H1 (cell line): ENCODE results near the gene NOVA1. TPM values are rescaled to one million over a fixed set of nuclear protein-coding genes. Genes with fewer than 3 reads are reported as not detected.

Experiments used
- CBX5 ChIP-seq: fragments of 300-800, 300-1000 bp; sonication (generic); IDR thresholded peaks from 2 replicates; pipeline ENCODE4 v1.7.1; 2016; ENCODE audit warnings: antibody characterized with exemption, low read length, low read depth
- CHD1 ChIP-seq: IDR thresholded peaks from 2 replicates; pipeline ENCODE4 v1.6.1; 2012; ENCODE audit warnings: low read depth, low read length, improper control_type of control experiment
- CHD7 ChIP-seq: fragments of 300-600 bp; sonication (generic); IDR thresholded peaks from 2 replicates; pipeline ENCODE4 v1.7.1; 2012; ENCODE audit warnings: low read length, moderate library complexity, mild to moderate bottlenecking, inconsistent platforms; ENCODE audit not compliant: insufficient replicate concordance
- GABPA ChIP-seq: IDR thresholded peaks from 2 replicates; pipeline ENCODE4 v1.6.1; 2011; ENCODE audit warnings: mild to moderate bottlenecking, low read length, moderate library complexity, borderline replicate concordance; ENCODE audit not compliant: insufficient read depth
- JUN ChIP-seq: IDR thresholded peaks from 2 replicates; pipeline ENCODE4 v1.6.1; 2011; ENCODE audit warnings: low read depth, mild to moderate bottlenecking, improper control_type of control experiment, low read length
- JUND ChIP-seq: IDR thresholded peaks from 2 replicates; pipeline ENCODE4 v1.6.1; 2011; ENCODE audit warnings: mild to moderate bottlenecking, improper control_type of control experiment, low read length
- RAD21 ChIP-seq, 2 experiments: IDR thresholded peaks in 1 of 2; conservative IDR thresholded peaks in 1 of 2; 2 replicates each; pipeline ENCODE4 v1.6.1; 2011; ENCODE audit warnings: low read depth in 2 of 2, low read length in 2 of 2, improper control_type of control experiment in 1 of 2, inconsistent platforms in 1 of 2, mild to moderate bottlenecking in 1 of 2, moderate library complexity in 1 of 2
- RNF2 ChIP-seq: fragments of 200-900, 300-1000 bp; sonication (generic); IDR thresholded peaks from 2 replicates; pipeline ENCODE4 v1.7.1; 2016; ENCODE audit warnings: borderline replicate concordance, low read depth, mild to moderate bottlenecking, antibody characterized with exemption, low read length; ENCODE audit not compliant: poor library complexity, severe bottlenecking; ENCODE audit errors: missing control alignments
- RXRA ChIP-seq: IDR thresholded peaks from 2 replicates; pipeline ENCODE4 v1.6.1; 2011; ENCODE audit warnings: low read depth, mild to moderate bottlenecking, low read length, moderate library complexity; ENCODE audit not compliant: insufficient read depth
- TAF1 ChIP-seq: IDR thresholded peaks from 2 replicates; pipeline ENCODE4 v1.6.1; 2011; ENCODE audit warnings: mild to moderate bottlenecking, low read depth, low read length
- TBP ChIP-seq: IDR thresholded peaks from 2 replicates; pipeline ENCODE4 v1.6.1; 2011; ENCODE audit warnings: low read depth, low read length, improper control_type of control experiment
- YY1 ChIP-seq: IDR thresholded peaks from 2 replicates; pipeline ENCODE4 v1.6.1; 2011; ENCODE audit warnings: low read depth, mild to moderate bottlenecking, low read length
- polyA plus RNA-seq, 7 experiments: library from polyadenylated mRNA; depleted of rRNA in 3 of 7; stranded (reverse) in 5 of 7; unstranded in 2 of 7; fragments of >200 nt in 5 of 7; fragments of 200-250 nt in 2 of 7; gene quantifications; 1 replicate in 5 of 7; 2 replicates in 1 of 7; 4 replicates in 1 of 7; pipeline versions ENCODE4 v1.2.1 to v1.2.3, GENCODE V29; 2011 to 2013; ENCODE audit warnings: missing spikeins in 2 of 7, mixed read lengths in 2 of 7
- total RNA-seq: library from RNA; stranded (reverse); fragmentation: NEBNext Ultra II Directional; extraction: Animal tissue kit (Norgen Biotek cat#: 25700); gene quantifications from 2 replicates; pipeline ENCODE4 v1.2.1, GENCODE V29; 2021

The NOVA1 gene
- total and polyA plus RNA-seq, 2 of the 8 experiments (the other 6 are each of a cell fraction or from before 2014, with no cell fraction given) = 6.8 to 12.7 TPM

- TF ChIP-seq CHD7 = no peak
- no peak for TF ChIP-seq TAF1
- no peak for TF ChIP-seq RNF2
- no peak for TF ChIP-seq GABPA
- no peak for TF ChIP-seq JUND
- no peak for TF ChIP-seq YY1
- TF ChIP-seq RAD21 (IDR thresholded peaks at IDR 0.05 in 1 of 2, conservative IDR thresholded peaks at IDR 0.05 in 1 of 2; ENCODE audit: low read depth in 2 of 2, low read length in 2 of 2) = no peak
- no peak for TF ChIP-seq JUN
- TF ChIP-seq CBX5 = no peak
- no peak for TF ChIP-seq TBP
- TF ChIP-seq CHD1 = no peak
- TF ChIP-seq RXRA = no peak
These were observed 98.3 kb downstream of the NOVA1 start (continued) for GRCh38 chr14:26499546-26499945.
